ENCODE measurements around the gene MED8.

- TF ChIP-seq, protein P1, sequence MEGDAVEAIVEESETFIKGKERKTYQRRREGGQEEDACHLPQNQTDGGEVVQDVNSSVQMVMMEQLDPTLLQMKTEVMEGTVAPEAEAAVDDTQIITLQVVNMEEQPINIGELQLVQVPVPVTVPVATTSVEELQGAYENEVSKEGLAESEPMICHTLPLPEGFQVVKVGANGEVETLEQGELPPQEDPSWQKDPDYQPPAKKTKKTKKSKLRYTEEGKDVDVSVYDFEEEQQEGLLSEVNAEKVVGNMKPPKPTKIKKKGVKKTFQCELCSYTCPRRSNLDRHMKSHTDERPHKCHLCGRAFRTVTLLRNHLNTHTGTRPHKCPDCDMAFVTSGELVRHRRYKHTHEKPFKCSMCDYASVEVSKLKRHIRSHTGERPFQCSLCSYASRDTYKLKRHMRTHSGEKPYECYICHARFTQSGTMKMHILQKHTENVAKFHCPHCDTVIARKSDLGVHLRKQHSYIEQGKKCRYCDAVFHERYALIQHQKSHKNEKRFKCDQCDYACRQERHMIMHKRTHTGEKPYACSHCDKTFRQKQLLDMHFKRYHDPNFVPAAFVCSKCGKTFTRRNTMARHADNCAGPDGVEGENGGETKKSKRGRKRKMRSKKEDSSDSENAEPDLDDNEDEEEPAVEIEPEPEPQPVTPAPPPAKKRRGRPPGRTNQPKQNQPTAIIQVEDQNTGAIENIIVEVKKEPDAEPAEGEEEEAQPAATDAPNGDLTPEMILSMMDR (IDR thresholded peaks at IDR 0.05 in 2 of 3, conservative IDR thresholded peaks at IDR 0.05 in 1 of 3; ENCODE audit: borderline replicate concordance in 1 of 3, insufficient read depth in 1 of 3, low read depth in 2 of 3, low read length in 2 of 3), result no peak
- TF ChIP-seq, protein P2, sequence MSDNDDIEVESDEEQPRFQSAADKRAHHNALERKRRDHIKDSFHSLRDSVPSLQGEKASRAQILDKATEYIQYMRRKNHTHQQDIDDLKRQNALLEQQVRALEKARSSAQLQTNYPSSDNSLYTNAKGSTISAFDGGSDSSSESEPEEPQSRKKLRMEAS (IDR thresholded peaks at IDR 0.05), result no peak
- TF ChIP-seq EZH2 (IDR thresholded peaks at IDR 0.05) (no peak), EZH2phosphoT487 (IDR thresholded peaks at IDR 0.05; ENCODE audit: borderline replicate concordance) (no peak), ZFX (IDR thresholded peaks at IDR 0.05) (no peak), POLR2A (IDR thresholded peaks at IDR 0.05; ENCODE audit: borderline replicate concordance, extremely low read depth, insufficient read depth, insufficient read length) (no peak), POLR2AphosphoS5 (IDR thresholded peaks at IDR 0.05; ENCODE audit: low read depth, low read length) (no peak), ZNF274 (IDR thresholded peaks at IDR 0.05; ENCODE audit: low read depth, low read length) (no peak), RAD21 (IDR thresholded peaks at IDR 0.05; ENCODE audit: low read depth) (no peak), EGR1 (IDR thresholded peaks at IDR 0.05; ENCODE audit: low read depth) (no peak)
- TF ChIP-seq, protein P3, sequence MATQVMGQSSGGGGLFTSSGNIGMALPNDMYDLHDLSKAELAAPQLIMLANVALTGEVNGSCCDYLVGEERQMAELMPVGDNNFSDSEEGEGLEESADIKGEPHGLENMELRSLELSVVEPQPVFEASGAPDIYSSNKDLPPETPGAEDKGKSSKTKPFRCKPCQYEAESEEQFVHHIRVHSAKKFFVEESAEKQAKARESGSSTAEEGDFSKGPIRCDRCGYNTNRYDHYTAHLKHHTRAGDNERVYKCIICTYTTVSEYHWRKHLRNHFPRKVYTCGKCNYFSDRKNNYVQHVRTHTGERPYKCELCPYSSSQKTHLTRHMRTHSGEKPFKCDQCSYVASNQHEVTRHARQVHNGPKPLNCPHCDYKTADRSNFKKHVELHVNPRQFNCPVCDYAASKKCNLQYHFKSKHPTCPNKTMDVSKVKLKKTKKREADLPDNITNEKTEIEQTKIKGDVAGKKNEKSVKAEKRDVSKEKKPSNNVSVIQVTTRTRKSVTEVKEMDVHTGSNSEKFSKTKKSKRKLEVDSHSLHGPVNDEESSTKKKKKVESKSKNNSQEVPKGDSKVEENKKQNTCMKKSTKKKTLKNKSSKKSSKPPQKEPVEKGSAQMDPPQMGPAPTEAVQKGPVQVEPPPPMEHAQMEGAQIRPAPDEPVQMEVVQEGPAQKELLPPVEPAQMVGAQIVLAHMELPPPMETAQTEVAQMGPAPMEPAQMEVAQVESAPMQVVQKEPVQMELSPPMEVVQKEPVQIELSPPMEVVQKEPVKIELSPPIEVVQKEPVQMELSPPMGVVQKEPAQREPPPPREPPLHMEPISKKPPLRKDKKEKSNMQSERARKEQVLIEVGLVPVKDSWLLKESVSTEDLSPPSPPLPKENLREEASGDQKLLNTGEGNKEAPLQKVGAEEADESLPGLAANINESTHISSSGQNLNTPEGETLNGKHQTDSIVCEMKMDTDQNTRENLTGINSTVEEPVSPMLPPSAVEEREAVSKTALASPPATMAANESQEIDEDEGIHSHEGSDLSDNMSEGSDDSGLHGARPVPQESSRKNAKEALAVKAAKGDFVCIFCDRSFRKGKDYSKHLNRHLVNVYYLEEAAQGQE (IDR thresholded peaks at IDR 0.05; ENCODE audit: low read depth), result no peak
- TF ChIP-seq, protein P4, sequence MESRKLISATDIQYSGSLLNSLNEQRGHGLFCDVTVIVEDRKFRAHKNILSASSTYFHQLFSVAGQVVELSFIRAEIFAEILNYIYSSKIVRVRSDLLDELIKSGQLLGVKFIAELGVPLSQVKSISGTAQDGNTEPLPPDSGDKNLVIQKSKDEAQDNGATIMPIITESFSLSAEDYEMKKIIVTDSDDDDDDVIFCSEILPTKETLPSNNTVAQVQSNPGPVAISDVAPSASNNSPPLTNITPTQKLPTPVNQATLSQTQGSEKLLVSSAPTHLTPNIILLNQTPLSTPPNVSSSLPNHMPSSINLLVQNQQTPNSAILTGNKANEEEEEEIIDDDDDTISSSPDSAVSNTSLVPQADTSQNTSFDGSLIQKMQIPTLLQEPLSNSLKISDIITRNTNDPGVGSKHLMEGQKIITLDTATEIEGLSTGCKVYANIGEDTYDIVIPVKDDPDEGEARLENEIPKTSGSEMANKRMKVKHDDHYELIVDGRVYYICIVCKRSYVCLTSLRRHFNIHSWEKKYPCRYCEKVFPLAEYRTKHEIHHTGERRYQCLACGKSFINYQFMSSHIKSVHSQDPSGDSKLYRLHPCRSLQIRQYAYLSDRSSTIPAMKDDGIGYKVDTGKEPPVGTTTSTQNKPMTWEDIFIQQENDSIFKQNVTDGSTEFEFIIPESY (IDR thresholded peaks at IDR 0.05; ENCODE audit: extremely low read depth, insufficient replicate concordance, low read length), result no peak
These were observed 49.9 kb downstream of the MED8 start for GRCh38 chr1:43339584-43340232.

Measured in HCT116 (cell line).